Smooth muscle cell of the brain vasculature (primary cell): ENCODE results near the gene ZBTB7C.

Source experiments
- DNase-seq: peaks from one replicate; pipeline ENCODE4 v3.0.0-alpha.2; 2012; ENCODE audit warnings: low read depth, low spot score

ZBTB7C gene

GRCh38 chr18:48355276-48356115 is 53.7 kb downstream of the ZBTB7C start:
- no peak for DNase-seq

- DNase-seq = no peak
Measured at GRCh38 chr18:48354746-48355260, 54.4 kb downstream of the ZBTB7C start.

- no peak for DNase-seq
Measured at GRCh38 chr18:48352051-48352755, 57.0 kb downstream of the ZBTB7C start.

DNA sequence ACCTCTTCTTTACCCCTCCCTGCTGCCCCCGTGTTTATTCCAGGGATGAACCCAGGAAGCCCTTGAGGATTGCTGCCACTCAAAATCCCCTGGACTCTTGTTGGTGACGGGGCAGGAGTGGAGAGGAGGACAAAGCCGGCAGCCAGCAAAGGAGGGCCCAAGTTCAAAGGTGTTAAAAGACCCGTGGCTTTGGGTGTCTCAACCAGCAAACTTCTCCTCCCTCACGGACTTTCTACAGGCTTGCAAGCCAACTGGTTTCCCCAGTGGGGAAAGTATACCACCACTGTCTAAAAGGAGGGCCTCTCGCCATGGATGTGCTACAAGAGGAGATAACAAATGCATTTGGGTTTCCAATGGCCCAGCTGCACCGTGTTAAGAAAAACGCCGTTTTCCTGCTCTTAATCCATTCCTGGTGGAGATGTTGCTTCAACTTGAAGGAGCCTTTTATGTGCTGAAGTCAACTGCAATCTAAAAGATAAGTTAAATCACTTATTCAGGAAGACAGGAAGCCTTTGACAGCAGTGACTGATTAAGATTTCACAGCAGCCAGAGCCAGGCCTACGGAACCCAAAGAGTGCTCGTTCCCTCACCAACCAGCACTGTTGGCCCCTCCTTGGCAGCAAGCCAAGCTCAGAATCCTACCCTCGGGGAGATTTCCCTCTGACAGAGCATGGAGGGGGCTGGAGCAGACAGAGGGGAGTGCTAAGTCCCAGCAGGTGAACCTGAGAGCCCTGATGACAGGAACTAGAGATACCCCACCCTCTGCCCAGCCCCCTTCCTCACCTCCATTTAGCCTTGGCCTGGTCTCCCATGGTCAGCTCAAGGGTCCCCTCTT is 57.8 kb downstream of the ZBTB7C start:
- DNase-seq = no peak

- no peak for DNase-seq
Measured at GRCh38 chr18:48348739-48349138, 60.4 kb downstream of the ZBTB7C start.

DNA sequence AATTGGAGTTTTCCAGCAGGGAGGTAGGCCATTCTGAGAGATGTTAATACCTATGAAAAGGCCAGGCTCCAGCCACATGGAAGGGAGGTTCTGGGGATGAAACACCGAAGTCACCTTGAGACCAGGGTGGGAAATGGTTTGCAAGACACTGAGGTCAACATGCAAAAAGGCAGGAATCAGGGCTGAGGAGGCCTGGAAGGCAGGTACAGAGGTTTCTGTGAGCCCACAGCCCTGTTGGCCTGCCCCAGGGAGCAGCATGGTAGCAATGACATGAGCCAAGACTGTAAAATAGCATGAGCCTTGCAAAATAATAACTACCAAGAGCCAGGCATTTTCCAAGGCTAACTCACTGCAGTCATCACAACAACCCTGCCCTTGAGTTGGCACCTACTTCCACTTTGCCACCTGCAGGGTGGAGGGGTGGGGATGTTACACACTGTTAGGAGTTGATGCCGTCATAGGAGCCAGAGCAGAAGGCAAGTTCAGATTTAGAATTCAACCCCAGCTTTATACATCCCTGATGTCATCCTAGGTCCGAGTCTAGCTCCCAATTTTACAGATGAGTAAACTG is 61.3 kb downstream of the ZBTB7C start:
- DNase-seq = no peak

DNA sequence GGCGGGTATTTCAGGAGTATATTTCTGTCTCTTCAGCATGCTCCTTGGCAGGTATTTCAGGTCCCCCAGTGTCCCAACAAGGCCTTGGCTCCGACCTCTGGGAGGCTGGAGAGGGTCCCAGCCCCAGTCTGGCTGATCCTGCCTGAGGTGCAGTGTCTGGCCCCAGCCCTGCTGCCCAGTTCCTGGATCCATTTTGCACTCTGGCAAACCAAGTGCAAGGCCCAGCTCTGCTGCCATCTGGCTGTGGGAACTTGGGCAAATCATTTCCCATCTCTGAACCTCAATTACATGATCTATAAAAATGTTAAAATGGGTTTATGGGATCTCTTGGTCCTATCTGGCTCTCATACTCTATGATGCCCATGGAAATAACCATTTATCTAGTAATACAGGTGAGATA is 63.6 kb downstream of the ZBTB7C start:
- DNase-seq = no peak

DNA sequence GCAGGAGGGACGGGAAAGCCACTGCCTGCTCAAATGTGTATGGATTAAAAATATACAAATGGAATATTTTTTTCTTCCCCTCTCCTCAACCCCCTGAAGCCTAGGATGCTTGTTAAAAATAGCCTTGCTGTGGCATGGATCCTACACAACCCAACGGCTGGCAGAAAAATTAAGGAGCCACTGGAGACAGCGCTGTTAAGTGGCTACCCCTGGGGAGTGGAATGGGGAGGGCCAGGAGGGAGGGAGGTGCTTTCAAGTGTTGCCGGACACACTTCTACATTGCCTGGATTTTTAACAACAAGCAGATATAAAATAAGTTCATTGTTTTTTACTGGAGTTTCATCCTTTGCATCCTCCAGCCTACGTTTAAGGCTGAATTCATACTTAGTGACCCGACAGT is 66.6 kb downstream of the ZBTB7C start:
- no peak for DNase-seq

DNA sequence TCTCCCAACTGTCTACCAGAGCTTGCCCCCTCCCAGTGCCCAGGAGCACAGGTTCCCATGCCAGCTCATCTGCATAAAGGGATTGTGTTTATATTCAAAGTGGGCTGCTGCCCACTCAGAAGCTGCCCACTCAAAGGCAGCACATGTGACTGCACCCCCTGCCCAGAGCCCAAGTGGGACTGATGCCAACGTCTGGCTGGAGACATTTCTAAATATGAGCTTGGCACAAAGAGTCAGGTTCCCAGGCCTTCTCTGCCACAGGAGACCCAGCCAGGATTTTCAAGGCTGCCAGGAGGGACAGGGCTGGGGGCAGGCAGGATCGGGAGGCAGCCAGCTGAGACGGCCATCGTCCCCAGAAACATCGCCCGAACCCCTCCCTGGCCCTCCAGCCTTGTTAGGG is 67.1 kb downstream of the ZBTB7C start:
- DNase-seq = no peak

DNA sequence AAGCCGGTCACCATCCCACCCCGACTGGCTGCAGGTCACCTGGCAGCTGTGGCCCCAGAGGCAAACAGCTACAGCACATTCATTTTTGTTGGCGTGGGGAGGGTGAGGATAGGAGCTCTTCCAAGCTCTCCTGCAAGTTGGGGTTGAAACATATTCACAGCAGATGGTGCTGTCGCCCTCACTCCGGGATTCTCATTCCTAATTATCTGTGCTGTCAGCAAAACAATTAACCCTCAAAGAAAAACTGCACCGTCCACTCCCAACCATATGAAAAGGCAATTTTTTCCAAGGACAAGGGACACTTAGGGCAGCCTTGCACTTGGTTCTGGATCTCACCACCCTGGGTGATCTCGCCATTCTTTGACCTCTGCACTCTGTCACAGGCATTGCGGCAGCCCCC is 68.6 kb downstream of the ZBTB7C start:
- DNase-seq = no peak

DNA sequence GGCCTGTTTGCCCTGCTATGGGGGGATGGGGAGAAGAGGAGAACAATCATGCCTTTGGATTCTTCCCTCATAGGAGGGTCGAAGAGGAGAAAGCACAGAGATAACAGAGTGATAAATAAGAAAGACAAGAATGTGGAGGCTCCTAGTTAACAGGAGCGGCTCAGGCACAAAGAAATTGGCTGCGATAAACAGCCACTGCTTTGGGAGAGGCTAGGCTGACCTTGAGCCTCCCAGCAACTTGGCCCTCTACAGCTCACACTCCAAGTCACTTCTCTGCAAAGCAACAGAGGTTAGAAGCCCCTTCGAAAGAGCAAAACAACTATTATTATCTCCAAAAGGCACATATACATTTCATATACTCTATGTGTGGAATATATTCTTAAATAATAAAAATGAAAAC is 69.5 kb downstream of the ZBTB7C start:
- DNase-seq = no peak

GRCh38 chr18:48338915-48339314 is 70.3 kb downstream of the ZBTB7C start:
- no peak for DNase-seq

DNA sequence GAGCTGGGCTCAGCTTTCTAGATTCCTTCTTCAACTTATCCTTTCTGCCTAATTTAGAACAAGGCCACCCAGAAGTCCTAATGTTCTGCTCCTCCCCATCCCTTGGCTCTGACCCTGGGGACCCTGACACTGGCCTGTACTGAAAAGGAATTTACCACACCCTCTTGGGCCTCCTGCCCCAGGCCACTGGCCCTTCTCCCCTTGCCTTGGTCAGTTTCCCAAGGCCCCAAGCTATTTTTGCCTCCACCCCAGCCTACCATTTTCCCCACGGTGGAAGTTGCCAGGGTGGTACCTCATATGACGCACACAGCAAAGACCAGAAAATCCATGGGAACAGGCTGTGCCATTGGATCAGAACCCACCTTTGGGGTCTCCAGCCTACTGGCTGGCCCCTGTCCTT is 72.1 kb downstream of the ZBTB7C start:
- no peak for DNase-seq

- no peak for DNase-seq
Measured at GRCh38 chr18:48336332-48336731, 72.9 kb downstream of the ZBTB7C start.

DNA sequence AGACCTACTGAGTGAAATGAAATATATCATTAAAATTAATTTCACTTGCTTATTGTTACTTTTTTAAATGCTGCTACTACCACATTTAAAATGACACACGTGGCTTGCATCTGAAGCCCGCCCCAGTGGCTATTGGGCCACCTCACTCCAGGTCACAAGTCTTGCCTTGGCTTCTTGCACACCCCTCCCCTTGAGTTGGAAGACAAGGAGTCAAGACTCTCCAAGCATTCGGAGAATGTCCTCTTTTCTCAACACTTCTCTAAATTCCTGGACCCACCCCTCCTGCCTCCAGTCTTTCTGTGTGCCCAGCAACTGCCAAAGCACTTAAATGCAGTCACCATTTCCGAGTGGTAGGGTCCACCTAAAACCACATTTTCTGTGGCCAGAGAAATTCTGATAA is 73.4 kb downstream of the ZBTB7C start:
- DNase-seq = no peak

DNA sequence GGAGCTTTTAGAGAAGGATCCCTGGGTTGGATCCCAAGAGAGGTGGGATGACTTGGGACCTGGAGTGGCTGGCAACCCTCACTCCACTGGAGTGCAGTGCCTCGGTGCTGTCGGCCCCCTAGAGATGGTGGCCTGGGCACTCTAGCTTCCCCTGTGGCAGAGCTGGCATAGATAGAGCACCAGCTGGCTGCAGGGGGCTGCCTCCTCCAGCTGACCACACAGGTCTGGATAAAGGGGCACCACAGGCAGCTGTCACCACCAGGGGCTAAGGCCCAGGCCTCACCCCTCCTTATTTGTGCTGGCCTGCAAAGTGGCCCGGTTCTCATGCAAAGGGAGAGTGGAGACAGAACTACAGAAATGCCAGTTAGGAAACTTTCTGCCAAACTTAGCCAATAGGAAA is 74.3 kb downstream of the ZBTB7C start:
- no peak for DNase-seq

- DNase-seq = no peak
Measured at GRCh38 chr18:48333563-48333962, 75.6 kb downstream of the ZBTB7C start.

- peak; percentile 15 for DNase-seq
Measured at GRCh38 chr18:48330016-48330991, 78.9 kb downstream of the ZBTB7C start.

DNA sequence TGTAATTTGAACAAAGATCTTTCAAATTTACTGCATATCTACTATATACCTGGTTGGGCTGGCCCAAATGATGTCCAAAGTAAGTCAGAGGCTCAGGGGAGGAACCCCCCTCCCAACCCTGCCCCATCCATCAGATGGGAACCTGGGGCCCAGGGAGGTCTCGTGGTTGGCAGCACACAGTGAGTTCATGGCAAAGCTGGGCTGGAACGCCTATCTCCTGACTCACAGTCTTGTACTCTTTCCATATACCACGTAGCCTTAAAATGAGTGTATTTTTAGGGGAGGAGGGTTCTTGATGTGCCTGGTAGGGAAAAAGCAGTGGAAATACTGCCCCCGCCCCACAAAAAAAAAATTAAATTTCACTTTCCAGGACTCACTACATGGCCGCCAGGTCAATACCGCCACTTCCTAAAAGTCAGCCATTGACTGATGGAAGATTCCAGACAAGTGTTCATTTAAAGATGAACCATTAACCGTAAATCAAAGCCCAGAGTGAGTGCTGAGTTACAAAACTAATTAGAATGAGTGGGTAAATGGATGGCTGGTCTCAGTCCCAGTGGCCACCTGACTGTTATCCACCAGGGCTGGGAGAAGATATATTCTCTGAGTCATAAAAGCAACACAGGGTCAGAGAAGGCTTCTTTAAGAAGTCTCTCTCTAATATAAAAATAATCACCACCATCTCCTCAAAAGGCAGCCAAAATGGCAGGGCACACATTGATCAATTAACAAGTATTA is 80.5 kb downstream of the ZBTB7C start:
- no peak for DNase-seq
